Measurements from ENCODE around the gene MME.
"Not testable (repeated sequence)": the region's sequence is repeated elsewhere in the genome, so short reads cannot be mapped to it uniquely, and the experiment has no call there.

Gene MME

GRCh38 chr3:155131104-155131503, 51.0 kb downstream of the MME start:
- Mint-ChIP-seq H3K27ac (no peak overlapping the region), H3K4me1 (ENCODE audit: low read depth in 2 of 2) (no peaks in the 10 kb centered on the region), H3K4me3 (no peak overlapping the region), H3K9me3 (peaks cover 2 to 13% of the 10 kb centered on the region in 2 donors), H3K36me3 (ENCODE audit: insufficient read depth) (no peaks in the 10 kb centered on the region), H3K27me3 (no peaks in the 10 kb centered on the region)
- DNase-seq (no peak), ATAC-seq (replicated peaks) (no peak)

DNA sequence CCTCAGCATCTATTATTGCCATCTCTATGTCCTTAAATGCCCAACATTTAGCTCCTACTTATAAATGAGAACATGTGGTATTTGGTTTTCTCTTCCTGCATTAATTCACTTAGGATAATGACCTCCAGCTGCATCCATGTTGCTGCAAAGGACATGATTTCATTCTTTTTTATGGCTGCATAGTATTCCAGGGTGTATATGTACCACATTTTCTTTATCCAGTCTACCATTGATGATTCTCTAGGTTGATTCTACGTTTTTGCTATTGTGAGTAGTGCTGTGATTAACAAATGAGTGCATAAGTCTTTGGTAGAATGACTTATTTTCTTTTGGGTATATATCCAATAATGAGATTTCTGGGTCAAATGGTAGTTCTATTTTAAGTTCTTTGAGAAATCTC, 54.2 kb downstream of the MME start:
- not testable (repeated sequence) for ATAC-seq (replicated peaks); H3K4me3 Mint-ChIP-seq; H3K27me3 Mint-ChIP-seq; H3K9me3 Mint-ChIP-seq; DNase-seq; H3K27ac Mint-ChIP-seq; H3K4me1 Mint-ChIP-seq (ENCODE audit: low read depth in 2 of 2); H3K36me3 Mint-ChIP-seq (ENCODE audit: insufficient read depth)

DNA sequence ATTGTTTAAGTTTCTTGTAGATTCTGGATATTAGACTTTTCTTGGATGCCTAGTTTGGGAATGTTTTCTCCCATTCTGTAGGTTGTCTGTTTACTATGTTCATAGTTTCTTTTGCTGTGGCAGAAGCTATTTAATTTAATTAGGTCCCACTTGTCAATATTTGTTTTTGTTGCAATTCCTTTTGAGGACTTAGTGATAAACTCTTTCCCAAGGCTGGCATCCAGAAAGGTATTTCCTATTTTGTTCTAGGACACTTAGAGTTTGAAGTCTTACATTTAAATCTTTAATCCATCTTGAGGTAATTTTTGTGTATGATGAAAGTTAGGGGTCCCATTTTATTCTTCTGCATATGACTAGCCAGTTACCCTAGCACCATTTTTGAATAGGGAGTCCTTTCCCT, 54.9 kb downstream of the MME start:
- Mint-ChIP-seq H3K27ac (no peak overlapping the region), H3K9me3 (peaks cover 0 to 8% of the 10 kb centered on the region in 2 donors), H3K4me1 (ENCODE audit: low read depth in 2 of 2) (no peaks in the 10 kb centered on the region), H3K27me3 (no peaks in the 10 kb centered on the region), H3K4me3 (no peak overlapping the region), H3K36me3 (ENCODE audit: insufficient read depth) (no peaks in the 10 kb centered on the region)
- ATAC-seq (replicated peaks) (no peak), DNase-seq (no peak)

DNA sequence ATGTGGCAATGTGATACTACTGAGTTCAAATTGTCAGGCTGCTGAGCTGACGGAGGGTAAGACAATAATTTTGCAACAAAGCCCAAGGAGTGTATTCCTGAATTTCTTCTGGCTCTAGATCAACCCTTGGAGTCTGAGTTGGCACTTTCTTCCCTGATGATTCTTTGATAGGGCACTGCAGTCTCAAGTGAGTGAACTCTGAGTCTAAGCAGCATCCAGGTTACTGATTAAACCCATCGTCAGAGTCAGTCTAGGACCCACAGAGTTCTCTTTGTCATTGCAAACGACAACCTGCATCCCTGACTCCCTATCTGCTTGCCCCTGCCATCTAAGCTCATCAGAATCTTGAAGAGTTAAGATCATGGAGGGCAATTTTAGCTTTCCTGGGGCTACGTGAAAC, 58.6 kb downstream of the MME start:
- no peaks in the 10 kb centered on the region for H3K27me3 Mint-ChIP-seq
- no peaks in the 10 kb centered on the region for H3K4me1 Mint-ChIP-seq (ENCODE audit: low read depth in 2 of 2)
- ATAC-seq (replicated peaks) (no peak), DNase-seq (no peak)
- H3K36me3 Mint-ChIP-seq (ENCODE audit: insufficient read depth) = no peaks in the 10 kb centered on the region
- no peak overlapping the region for H3K4me3 Mint-ChIP-seq
- H3K9me3 Mint-ChIP-seq = peaks cover 0 to 8% of the 10 kb centered on the region in 2 donors
- no peak overlapping the region for H3K27ac Mint-ChIP-seq

GRCh38 chr3:155147588-155147987, 67.5 kb downstream of the MME start:
- Mint-ChIP-seq H3K36me3 (ENCODE audit: insufficient read depth) (no peaks in the 10 kb centered on the region), H3K27ac (no peak overlapping the region), H3K4me1 (ENCODE audit: low read depth in 2 of 2) (no peaks in the 10 kb centered on the region), H3K9me3 (peaks cover 5 to 7% of the 10 kb centered on the region in 2 donors), H3K27me3 (no peaks in the 10 kb centered on the region), H3K4me3 (no peak overlapping the region)
- DNase-seq (no peak), ATAC-seq (replicated peaks) (no peak)

- no peak overlapping the region for H3K4me3 Mint-ChIP-seq
Observed at GRCh38 chr3:155149494-155149893, 69.4 kb downstream of the MME start.

GRCh38 chr3:155153242-155154186, 73.4 kb downstream of the MME start:
- no peaks in the 10 kb centered on the region for H3K27me3 Mint-ChIP-seq
- no peak for DNase-seq
- peak; percentile 33 for ATAC-seq (replicated peaks)
- H3K4me3 Mint-ChIP-seq = peak overlapping the region in 1 of 2 donors; percentile 42
- H3K27ac Mint-ChIP-seq = peak overlapping the region in 1 of 2 donors; percentile 90
- peaks cover 7% of the 10 kb centered on the region in 2 donors for H3K9me3 Mint-ChIP-seq
- no peaks in the 10 kb centered on the region for H3K4me1 Mint-ChIP-seq (ENCODE audit: low read depth in 2 of 2)
- no peaks in the 10 kb centered on the region for H3K36me3 Mint-ChIP-seq (ENCODE audit: insufficient read depth)

More at GRCh38 chr3:155149494-155149893, 69.4 kb downstream of the MME start:
- H3K9me3 Mint-ChIP-seq = peaks cover 5 to 7% of the 10 kb centered on the region in 2 donors
- no peak for DNase-seq
- no peaks in the 10 kb centered on the region for H3K4me1 Mint-ChIP-seq (ENCODE audit: low read depth in 2 of 2)
- ATAC-seq (replicated peaks) = no peak
- H3K27ac Mint-ChIP-seq = no peak overlapping the region
- no peaks in the 10 kb centered on the region for H3K27me3 Mint-ChIP-seq
- no peaks in the 10 kb centered on the region for H3K36me3 Mint-ChIP-seq (ENCODE audit: insufficient read depth)

GRCh38 chr3:155154255-155154654, 74.1 kb downstream of the MME start:
- H3K4me1 Mint-ChIP-seq (ENCODE audit: low read depth in 2 of 2) = no peaks in the 10 kb centered on the region
- no peaks in the 10 kb centered on the region for H3K36me3 Mint-ChIP-seq (ENCODE audit: insufficient read depth)
- no peak for DNase-seq
- H3K27me3 Mint-ChIP-seq = no peaks in the 10 kb centered on the region
- ATAC-seq (replicated peaks) = peak; percentile 31
- peak overlapping the region in 1 of 2 donors; percentile 54 for H3K27ac Mint-ChIP-seq
- H3K9me3 Mint-ChIP-seq = peaks cover 7% of the 10 kb centered on the region in 2 donors
- no peak overlapping the region for H3K4me3 Mint-ChIP-seq

- no peaks in the 10 kb centered on the region for H3K36me3 Mint-ChIP-seq (ENCODE audit: insufficient read depth)
- H3K4me3 Mint-ChIP-seq = no peak overlapping the region
- peaks cover 0 to 2% of the 10 kb centered on the region in 2 donors for H3K9me3 Mint-ChIP-seq
- no peak overlapping the region for H3K27ac Mint-ChIP-seq
- DNase-seq (no peak), ATAC-seq (replicated peaks) (no peak)
- no peaks in the 10 kb centered on the region for H3K27me3 Mint-ChIP-seq
- no peaks in the 10 kb centered on the region for H3K4me1 Mint-ChIP-seq (ENCODE audit: low read depth in 2 of 2)
Observed at GRCh38 chr3:155158346-155159037, 78.4 kb downstream of the MME start.

DNA sequence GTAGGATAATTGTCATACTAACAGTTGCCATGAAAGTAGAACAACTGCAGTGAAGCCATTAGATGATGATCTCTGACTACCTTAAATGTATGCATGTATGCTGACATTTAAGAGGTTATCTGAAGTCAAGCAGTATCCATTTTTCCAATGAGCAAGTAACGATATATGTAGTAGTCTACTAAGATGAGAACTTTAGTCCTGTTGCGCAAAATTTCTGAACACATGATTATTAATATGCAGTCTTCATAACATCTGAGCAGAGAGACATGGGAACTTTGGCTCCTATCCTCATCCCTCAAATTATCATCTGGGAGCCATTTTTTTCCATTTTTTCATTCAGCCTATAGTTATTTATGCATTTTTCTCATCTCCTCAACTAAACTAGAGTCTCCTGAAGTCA, 79.2 kb downstream of the MME start:
- no peaks in the 10 kb centered on the region for H3K4me1 Mint-ChIP-seq (ENCODE audit: low read depth in 2 of 2)
- ATAC-seq (replicated peaks) (no peak), DNase-seq (no peak)
- H3K36me3 Mint-ChIP-seq (ENCODE audit: insufficient read depth) = no peaks in the 10 kb centered on the region
- H3K4me3 Mint-ChIP-seq = no peak overlapping the region
- H3K27me3 Mint-ChIP-seq = no peaks in the 10 kb centered on the region
- peaks cover 0 to 2% of the 10 kb centered on the region in 2 donors for H3K9me3 Mint-ChIP-seq
- no peak overlapping the region for H3K27ac Mint-ChIP-seq

DNA sequence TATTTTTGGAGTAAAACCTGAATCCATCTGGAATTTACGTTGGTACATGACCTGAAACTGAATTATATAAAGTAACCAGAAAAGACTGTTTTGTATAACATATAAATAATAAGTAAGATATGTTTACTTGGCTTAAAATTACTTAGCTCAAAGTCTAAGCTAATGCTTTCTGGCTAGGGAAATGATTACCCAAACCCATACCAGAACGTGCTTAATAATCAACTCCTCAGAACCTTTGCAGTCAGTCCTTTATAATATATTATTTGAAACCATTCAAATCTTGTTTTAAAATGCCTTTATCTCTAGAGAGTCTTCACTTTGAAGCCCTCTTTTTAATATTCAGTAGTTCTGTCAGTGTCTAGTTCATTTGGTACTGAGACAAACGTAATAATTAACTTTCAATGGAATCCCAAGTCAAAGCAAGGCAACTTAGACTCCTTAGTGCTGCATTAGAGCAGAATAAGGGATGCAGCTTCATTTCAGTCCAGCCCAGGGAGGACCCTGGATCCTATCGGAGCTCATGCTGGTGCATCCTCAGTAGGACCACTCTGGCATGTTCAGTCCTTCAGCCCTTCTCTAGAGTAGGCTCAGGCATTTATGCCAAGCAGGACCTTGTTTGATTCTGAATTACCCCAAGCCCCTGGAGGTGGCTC, 81.6 kb downstream of the MME start:
- Mint-ChIP-seq H3K27ac (no peak overlapping the region), H3K27me3 (no peaks in the 10 kb centered on the region), H3K4me1 (ENCODE audit: low read depth in 2 of 2) (no peaks in the 10 kb centered on the region), H3K4me3 (no peak overlapping the region), H3K9me3 (no peaks in the 10 kb centered on the region), H3K36me3 (ENCODE audit: insufficient read depth) (no peaks in the 10 kb centered on the region)
- DNase-seq (no peak), ATAC-seq (replicated peaks) (no peak)

DNA sequence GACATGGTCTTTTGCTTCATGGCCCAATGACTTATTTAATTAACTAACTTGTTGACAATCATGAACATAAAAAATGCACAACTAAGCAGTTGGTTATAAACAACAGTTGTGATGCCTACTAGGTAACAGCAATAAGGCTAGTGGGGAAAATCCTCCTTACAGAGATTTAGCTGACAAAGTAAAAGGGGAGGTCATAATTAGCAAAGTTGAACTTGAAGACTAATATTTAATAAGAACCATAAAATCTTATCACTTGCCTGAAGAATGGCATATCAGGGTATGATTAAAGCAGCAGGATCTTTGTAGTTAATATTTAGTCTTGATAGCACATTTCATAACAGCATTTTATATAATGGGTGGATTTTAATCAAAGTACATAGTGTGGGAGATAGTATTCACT, 84.2 kb downstream of the MME start:
- Mint-ChIP-seq H3K4me1 (ENCODE audit: low read depth in 2 of 2) (no peaks in the 10 kb centered on the region), H3K4me3 (no peak overlapping the region), H3K27me3 (no peaks in the 10 kb centered on the region), H3K9me3 (no peaks in the 10 kb centered on the region), H3K27ac (no peak overlapping the region), H3K36me3 (ENCODE audit: insufficient read depth) (no peaks in the 10 kb centered on the region)
- no peak for ATAC-seq (replicated peaks)
- DNase-seq = no peak

DNA sequence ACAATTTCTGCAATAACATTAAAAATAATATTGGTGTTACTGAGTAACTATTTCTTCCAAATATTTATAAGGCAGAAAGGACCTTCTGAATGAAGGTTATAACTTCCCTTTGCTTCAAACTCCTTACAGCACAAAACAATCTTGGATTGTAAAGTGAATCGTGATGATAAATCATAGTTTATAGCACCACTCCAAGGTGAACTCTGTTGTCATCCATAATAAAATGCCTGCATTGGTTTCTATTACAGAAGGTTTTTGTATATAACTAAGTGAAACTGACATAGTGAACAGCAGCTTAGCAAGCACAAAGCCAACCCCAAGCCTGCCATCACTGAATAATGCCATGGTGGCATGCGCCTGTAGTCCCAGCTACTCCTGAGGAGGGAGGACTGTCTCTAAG, 86.3 kb downstream of the MME start:
- Mint-ChIP-seq H3K27me3 (no peaks in the 10 kb centered on the region), H3K4me3 (no peak overlapping the region), H3K36me3 (ENCODE audit: insufficient read depth) (no peaks in the 10 kb centered on the region), H3K9me3 (peaks cover 0 to 2% of the 10 kb centered on the region in 2 donors), H3K27ac (no peak overlapping the region), H3K4me1 (ENCODE audit: low read depth in 2 of 2) (no peaks in the 10 kb centered on the region)
- no peak for DNase-seq
- no peak for ATAC-seq (replicated peaks)

Measured in effector memory CD8-positive, alpha-beta T cell (primary cell).